Natural killer cell (primary cell): ENCODE data around the gene PKD2L2. TPM values are rescaled to one million over a fixed set of nuclear protein-coding genes. Genes with fewer than 3 reads are reported as not detected.

Source experiments
- ATAC-seq, 3 donors: fragments of 150-1000 bp in 2 of 3; fragments of 200-7000 bp in 1 of 3; cut with Tn5 transposase; 1 replicate in 1 of 3; 2 replicates in 2 of 3; pipeline ENCODE4 v1.10.0; 2021; ENCODE audit warnings: mild to moderate bottlenecking in 2 of 3, moderate library complexity in 2 of 3
- DNase-seq, 2 donors: peaks; one replicate each; pipeline versions ENCODE4 v3.0.0 to v3.0.0-alpha.2; 2013 to 2021; ENCODE audit warnings: mixed read lengths in 1 of 2
- H3K27ac ChIP-seq: one replicate; pipeline ENCODE4 v1.5.1; 2013; ENCODE audit warnings: mild to moderate bottlenecking, low read length
- H3K27me3 ChIP-seq: one replicate; pipeline ENCODE4 v1.6.1; 2013; ENCODE audit warnings: low read length; ENCODE audit not compliant: control insufficient read depth, insufficient read depth
- H3K36me3 ChIP-seq: one replicate; pipeline ENCODE4 v1.6.1; 2013; ENCODE audit warnings: low read length; ENCODE audit not compliant: control insufficient read depth, insufficient read depth
- H3K4me1 ChIP-seq: one replicate; pipeline ENCODE4 v1.6.1; 2013; ENCODE audit warnings: low read length; ENCODE audit not compliant: control insufficient read depth, insufficient read depth
- H3K4me3 ChIP-seq: one replicate; pipeline ENCODE4 v1.5.1; 2013; ENCODE audit warnings: low read length
- H3K9me3 ChIP-seq: one replicate; pipeline ENCODE4 v1.6.1; 2013; ENCODE audit warnings: low read length; ENCODE audit not compliant: control insufficient read depth, insufficient read depth
- H3K27ac Mint-ChIP-seq, 2 donors: one replicate each; pipeline ENCODE4 v1.8.0; 2022; ENCODE audit warnings: mild to moderate bottlenecking in 2 of 2, mixed read lengths in 2 of 2, moderate library complexity in 1 of 2
- H3K27me3 Mint-ChIP-seq, 2 donors: one replicate each; pipeline ENCODE4 v1.8.0; 2022; ENCODE audit warnings: low read depth in 2 of 2, mixed read lengths in 2 of 2
- H3K36me3 Mint-ChIP-seq: one replicate; pipeline ENCODE4 v1.8.0; 2022; ENCODE audit warnings: mixed read lengths
- H3K4me1 Mint-ChIP-seq, 2 donors: one replicate each; pipeline ENCODE4 v1.8.0; 2022; ENCODE audit warnings: mixed read lengths in 2 of 2
- H3K4me3 Mint-ChIP-seq: one replicate; pipeline ENCODE4 v1.8.0; 2022; ENCODE audit warnings: mild to moderate bottlenecking, moderate library complexity, mixed read lengths
- H3K9me3 Mint-ChIP-seq, 2 donors: one replicate each; pipeline ENCODE4 v1.8.0; 2022; ENCODE audit warnings: mixed read lengths in 2 of 2
- WGBS: methylation state at CpG from one replicate; pipeline ENCODE4 v1.1.7; 2013; ENCODE audit warnings: missing lambda C conversion rate; ENCODE audit not compliant: insufficient coverage; 5-methylcytosine and 5-hydroxymethylcytosine counted together
- intact Hi-C: fragments of 100-400 bp; cut with micrococcal nuclease; formaldehyde crosslinking; loops from one replicate; pipeline ENCODE4 v1.14.2; 2022
- total RNA-seq, 4 donors: library from RNA; stranded (reverse); fragments of 120-200 nt in 1 of 4; gene quantifications; one replicate each; pipeline versions ENCODE4 v1.2.3 to v1.2.4, GENCODE V29; 2013 to 2022
- TF ChIP-seq, protein P1 (sequence below): fragments of 200-600 bp; IDR thresholded peaks from one replicate; pipeline ENCODE4 v1.8.0; 2022; ENCODE audit warnings: antibody characterized with exemption

PKD2L2 gene
- total RNA-seq, 3 donors from 2014 or later (not counting 1 experiment from before 2014, with no cell fraction given) = 0.78 TPM; not detected in 2

DNA sequence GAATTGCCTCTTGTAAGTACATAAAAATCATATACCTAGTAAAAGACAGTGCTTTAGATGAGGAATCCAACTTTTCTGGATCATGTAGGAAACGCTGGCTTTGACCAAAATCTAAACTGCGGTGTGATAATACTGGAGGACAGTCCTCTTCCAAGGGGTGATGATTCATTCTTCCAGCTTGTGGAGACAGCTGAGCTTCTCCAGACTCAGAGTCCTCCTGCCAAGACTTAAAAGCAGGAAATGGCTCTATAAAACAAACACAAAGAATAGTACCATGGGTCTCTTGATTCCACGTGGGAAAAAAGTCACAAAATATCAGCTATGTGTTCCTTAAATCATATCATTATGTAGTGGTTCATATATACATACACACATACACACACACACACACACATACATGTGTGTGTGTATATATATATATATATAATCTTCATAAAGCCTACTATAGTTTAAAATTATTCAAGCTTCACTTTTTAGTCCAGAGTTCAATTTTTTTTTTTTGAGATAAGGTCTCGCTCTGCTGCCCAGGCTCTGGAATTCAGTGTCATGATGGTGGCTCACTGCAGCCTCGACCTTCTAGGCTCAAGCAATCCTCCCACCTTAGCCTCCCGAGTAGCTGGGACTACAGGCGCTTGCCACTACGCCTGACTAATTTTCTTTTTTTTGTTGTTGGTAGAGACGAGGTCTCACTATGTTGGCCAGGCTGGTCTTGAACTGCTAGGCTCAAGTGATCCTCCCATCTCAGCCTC lies 65.0 kb downstream of the PKD2L2 start:
- no peak overlapping the region for H3K4me3 Mint-ChIP-seq
- H3K27ac Mint-ChIP-seq = no peak overlapping the region
- H3K36me3 ChIP-seq = peaks cover 66% of the 10 kb centered on the region
- DNase-seq (no peak), ATAC-seq (no peak)
- H3K4me3 ChIP-seq = no peak overlapping the region
- intact Hi-C loops = no loop called here
- H3K27me3 ChIP-seq = no peaks in the 10 kb centered on the region
- 96% methylated on average over 8 of the region's 9 CpGs for WGBS
- peaks cover 10 to 13% of the 10 kb centered on the region in 2 donors for H3K4me1 Mint-ChIP-seq
- no peaks in the 10 kb centered on the region for H3K27me3 Mint-ChIP-seq
- peaks cover 22% of the 10 kb centered on the region for H3K36me3 Mint-ChIP-seq
- TF ChIP-seq, protein P1, sequence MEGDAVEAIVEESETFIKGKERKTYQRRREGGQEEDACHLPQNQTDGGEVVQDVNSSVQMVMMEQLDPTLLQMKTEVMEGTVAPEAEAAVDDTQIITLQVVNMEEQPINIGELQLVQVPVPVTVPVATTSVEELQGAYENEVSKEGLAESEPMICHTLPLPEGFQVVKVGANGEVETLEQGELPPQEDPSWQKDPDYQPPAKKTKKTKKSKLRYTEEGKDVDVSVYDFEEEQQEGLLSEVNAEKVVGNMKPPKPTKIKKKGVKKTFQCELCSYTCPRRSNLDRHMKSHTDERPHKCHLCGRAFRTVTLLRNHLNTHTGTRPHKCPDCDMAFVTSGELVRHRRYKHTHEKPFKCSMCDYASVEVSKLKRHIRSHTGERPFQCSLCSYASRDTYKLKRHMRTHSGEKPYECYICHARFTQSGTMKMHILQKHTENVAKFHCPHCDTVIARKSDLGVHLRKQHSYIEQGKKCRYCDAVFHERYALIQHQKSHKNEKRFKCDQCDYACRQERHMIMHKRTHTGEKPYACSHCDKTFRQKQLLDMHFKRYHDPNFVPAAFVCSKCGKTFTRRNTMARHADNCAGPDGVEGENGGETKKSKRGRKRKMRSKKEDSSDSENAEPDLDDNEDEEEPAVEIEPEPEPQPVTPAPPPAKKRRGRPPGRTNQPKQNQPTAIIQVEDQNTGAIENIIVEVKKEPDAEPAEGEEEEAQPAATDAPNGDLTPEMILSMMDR = no peak
- no peaks in the 10 kb centered on the region for H3K4me1 ChIP-seq
- H3K27ac ChIP-seq = no peak overlapping the region
- H3K9me3 ChIP-seq = no peaks in the 10 kb centered on the region
- H3K9me3 Mint-ChIP-seq = no peaks in the 10 kb centered on the region

GRCh38 chr5:137957948-137958347 lies 68.7 kb downstream of the PKD2L2 start:
- peaks cover 57% of the 10 kb centered on the region for H3K36me3 ChIP-seq
- H3K4me1 ChIP-seq = no peaks in the 10 kb centered on the region
- DNase-seq (no peak), ATAC-seq (no peak)
- H3K27me3 Mint-ChIP-seq = no peaks in the 10 kb centered on the region
- H3K4me3 ChIP-seq = no peak overlapping the region
- no peaks in the 10 kb centered on the region for H3K9me3 Mint-ChIP-seq
- peaks cover 10 to 32% of the 10 kb centered on the region in 2 donors for H3K4me1 Mint-ChIP-seq
- no peak overlapping the region for H3K4me3 Mint-ChIP-seq
- H3K36me3 Mint-ChIP-seq = peaks cover 13% of the 10 kb centered on the region
- no peak overlapping the region for H3K27ac Mint-ChIP-seq
- H3K27me3 ChIP-seq = no peaks in the 10 kb centered on the region
- intact Hi-C loops = no loop called here
- H3K27ac ChIP-seq = no peak overlapping the region
- 73% methylated on average over 1 of the region's 1 CpG for WGBS
- TF ChIP-seq, protein P1 = no peak
- no peaks in the 10 kb centered on the region for H3K9me3 ChIP-seq

GRCh38 chr5:137959488-137959887 lies 70.2 kb downstream of the PKD2L2 start:
- DNase-seq (no peak), ATAC-seq (no peak)
- intact Hi-C loops = no loop called here
- H3K27ac ChIP-seq = no peak overlapping the region
- H3K36me3 Mint-ChIP-seq = peaks cover 7% of the 10 kb centered on the region
- H3K36me3 ChIP-seq = peaks cover 45% of the 10 kb centered on the region
- no peaks in the 10 kb centered on the region for H3K27me3 ChIP-seq
- H3K27ac Mint-ChIP-seq = peak overlapping the region; percentile 30 to 39
- no peaks in the 10 kb centered on the region for H3K4me1 ChIP-seq
- no peaks in the 10 kb centered on the region for H3K9me3 Mint-ChIP-seq
- no peak overlapping the region for H3K4me3 ChIP-seq
- TF ChIP-seq, protein P1 = no peak
- peaks cover 12 to 33% of the 10 kb centered on the region in 2 donors for H3K4me1 Mint-ChIP-seq
- no peaks in the 10 kb centered on the region for H3K27me3 Mint-ChIP-seq
- H3K4me3 Mint-ChIP-seq = no peak overlapping the region
- no peaks in the 10 kb centered on the region for H3K9me3 ChIP-seq
- WGBS = 95% methylated on average over 4 of the region's 4 CpGs

DNA sequence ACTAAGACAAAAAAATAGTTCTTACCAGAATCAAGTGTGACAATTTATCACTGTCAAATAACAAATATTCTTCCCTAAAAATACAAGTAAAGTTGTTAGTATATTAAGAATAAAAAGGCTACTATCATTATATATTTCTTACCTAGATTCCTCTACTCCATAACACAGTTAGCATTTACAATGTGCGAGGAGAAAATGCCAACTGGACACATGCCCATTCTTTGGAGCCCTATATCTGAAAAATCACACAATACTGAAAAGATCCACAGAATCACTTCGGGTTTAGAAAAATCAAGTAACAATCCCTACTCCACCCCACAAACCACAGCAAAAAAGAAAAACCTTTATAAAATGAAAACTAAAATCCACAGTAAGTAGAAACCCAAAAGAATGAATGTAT lies 70.9 kb downstream of the PKD2L2 start:
- no peak for DNase-seq
- Histone ChIP-seq H3K4me1 (no peaks in the 10 kb centered on the region), H3K27ac (no peak overlapping the region), H3K27me3 (no peaks in the 10 kb centered on the region), H3K9me3 (no peaks in the 10 kb centered on the region), H3K4me3 (no peak overlapping the region), H3K36me3 (peaks cover 45% of the 10 kb centered on the region)
- Mint-ChIP-seq H3K36me3 (peaks cover 7% of the 10 kb centered on the region), H3K4me1 (peaks cover 12 to 33% of the 10 kb centered on the region in 2 donors), H3K27ac (peak overlapping the region; percentile 30 to 31), H3K9me3 (no peaks in the 10 kb centered on the region), H3K4me3 (no peak overlapping the region), H3K27me3 (no peaks in the 10 kb centered on the region)
- intact Hi-C loops = no loop called here
- TF ChIP-seq, protein P1 = no peak
- ATAC-seq = no peak
- 98% methylated on average over 2 of the region's 2 CpGs for WGBS
